ELR (cell line): ENCODE measurements around the gene TP63.

Source experiments
- DNase-seq: peaks from one replicate; pipeline ENCODE4 v3.0.0-alpha.2; 2015; ENCODE audit warnings: low read depth

The TP63 gene

DNA sequence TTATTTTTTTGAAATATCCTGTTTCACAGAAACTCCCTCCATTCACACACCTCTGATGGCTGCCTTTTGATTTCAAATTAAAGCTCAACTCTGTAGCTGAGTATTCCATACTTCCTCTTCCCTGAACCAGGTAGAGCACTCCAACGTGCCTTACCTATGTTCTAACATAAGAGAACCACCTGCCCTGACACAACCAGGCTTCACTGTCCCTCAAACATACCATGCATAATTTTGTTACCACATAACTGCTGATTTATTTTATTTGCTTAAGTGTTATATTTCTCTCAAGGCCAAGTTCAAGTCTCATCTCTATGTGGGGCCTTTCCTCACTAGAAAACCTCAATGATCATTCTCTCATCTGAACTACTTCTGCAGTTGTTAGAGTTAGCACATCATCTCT is 279.8 kb downstream of the TP63 start:
- no peak for DNase-seq

GRCh38 chr3:189914799-189915198 is 283.6 kb downstream of the TP63 start:
- DNase-seq = peak; percentile 94

DNA sequence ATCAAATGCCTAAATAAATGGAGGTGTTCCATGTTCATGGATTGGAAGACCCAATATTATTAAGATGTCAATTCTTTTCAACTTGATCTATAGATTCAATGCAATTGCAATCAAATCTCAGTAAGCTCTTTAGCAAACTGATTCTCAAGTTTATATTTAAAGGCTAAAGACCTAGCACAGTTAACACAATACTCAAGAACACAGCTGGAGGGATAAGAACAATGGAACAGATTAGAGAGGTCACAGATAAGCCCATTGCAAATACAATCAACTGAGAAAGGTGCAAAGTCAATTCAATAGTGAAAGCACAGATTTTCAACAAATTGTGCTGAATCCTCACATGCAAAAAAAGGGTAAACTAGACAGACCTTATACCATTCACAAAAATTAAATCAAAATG is 290.6 kb downstream of the TP63 start:
- DNase-seq = no peak

DNA sequence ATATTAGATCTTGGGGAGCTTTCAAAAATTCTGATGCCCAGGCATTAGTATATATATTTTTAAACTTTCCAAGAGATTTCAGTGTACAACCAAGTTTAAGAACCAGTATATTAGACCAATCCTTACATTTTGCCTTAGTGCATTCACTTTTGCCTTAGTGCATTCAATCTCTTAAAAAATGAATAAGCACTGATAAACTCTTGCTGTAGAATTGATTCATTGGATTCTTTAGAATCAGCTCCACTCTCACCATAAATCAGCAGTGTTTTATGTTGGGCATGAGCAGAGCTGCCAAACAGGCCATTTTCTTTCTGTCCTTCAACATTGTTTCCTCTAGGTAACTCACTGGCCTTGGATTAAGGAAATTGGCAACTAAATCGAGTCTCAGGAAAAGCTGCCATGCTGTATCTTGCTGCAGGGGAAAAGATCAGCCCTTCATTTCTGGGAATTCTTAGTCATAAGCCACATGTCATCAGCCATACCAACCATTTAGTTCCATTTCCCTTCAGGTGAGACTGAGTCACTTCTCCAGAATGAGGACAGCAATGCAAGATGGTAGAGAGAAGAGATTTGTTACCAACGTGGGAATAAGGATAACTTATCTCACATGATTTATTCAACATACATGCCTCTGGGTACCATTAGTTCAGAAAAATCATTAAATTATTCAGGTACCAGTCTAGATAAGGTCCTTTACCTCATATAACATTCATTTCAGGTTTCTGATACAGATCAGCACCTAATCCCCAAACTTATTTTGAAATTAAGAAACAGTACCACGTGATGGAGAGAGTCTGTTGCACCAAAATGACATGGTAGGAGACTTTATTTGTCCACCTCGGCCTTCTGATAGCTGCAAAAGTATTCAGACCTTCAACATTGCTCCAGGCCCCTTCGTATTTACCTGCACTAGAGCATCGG is 297.0 kb downstream of the TP63 start:
- DNase-seq = peak; percentile 53

GRCh38 chr3:189936201-189936945 is 305.2 kb downstream of the TP63 start:
- DNase-seq = peak; percentile 17

GRCh38 chr3:189937302-189938127 is 306.3 kb downstream of the TP63 start:
- peak; percentile 100 for DNase-seq

GRCh38 chr3:189941125-189941524 is 309.9 kb downstream of the TP63 start:
- DNase-seq = no peak

DNA sequence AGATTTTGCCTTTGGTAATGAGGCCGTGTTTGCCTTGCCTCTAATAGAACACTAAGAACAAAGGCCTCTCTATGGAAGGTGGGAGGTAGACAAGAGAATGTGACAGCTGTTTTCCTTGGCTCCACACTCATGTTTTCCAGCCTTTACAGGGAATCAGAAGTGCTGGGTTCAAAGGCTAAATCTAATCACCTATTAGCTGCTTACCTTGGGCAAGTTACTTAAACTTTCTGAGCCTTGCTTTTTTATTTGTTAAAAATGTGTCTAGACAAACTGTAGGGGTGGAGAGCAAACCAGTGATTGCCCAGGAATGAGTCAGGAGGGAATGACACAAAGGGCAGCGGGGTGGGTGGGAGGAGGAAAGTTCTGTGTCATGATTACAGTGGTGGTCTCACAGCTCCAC is 310.5 kb downstream of the TP63 start:
- DNase-seq = peak; percentile 73

- DNase-seq = no peak
These were observed 311.8 kb downstream of the TP63 start for GRCh38 chr3:189942948-189943347.

DNA sequence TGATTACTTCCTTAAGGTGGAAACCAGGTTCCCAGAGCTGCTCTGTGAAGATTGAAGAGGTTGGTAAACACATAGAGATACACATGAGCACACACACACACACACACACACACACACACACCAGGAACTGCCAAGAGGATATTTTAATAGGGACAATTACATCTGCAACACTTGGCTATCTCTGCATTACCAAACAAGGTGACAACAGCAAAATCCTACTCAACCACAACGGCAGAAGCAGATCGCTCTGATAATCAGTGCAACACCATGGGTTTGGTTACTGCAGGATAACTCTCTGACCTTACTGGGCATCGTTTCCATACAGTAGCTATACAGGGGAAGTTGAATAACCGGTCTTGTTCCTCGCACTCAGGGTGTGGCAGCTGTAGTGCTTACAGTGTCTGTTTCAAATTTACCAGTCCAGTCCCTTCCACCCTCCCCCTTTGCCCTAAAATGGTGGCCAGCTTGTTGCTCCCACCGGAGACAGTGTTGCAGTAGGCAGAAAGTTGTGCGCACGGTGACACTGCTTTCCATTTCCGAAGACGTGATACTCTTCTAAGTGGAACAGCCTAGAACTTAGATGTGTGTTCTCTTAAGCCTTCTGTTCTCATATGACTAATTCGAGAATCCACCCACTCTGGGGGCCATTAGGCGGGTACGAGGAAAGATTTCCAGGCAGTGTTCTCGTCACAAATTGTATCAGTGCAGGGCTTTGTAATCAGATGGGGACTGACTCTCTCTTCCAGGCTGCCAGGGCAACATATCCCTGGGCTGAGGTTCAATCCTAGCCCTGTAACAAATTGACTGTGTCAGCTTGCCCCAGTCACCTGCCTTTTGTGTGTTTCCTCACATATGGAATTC is 313.3 kb downstream of the TP63 start:
- DNase-seq = no peak

DNA sequence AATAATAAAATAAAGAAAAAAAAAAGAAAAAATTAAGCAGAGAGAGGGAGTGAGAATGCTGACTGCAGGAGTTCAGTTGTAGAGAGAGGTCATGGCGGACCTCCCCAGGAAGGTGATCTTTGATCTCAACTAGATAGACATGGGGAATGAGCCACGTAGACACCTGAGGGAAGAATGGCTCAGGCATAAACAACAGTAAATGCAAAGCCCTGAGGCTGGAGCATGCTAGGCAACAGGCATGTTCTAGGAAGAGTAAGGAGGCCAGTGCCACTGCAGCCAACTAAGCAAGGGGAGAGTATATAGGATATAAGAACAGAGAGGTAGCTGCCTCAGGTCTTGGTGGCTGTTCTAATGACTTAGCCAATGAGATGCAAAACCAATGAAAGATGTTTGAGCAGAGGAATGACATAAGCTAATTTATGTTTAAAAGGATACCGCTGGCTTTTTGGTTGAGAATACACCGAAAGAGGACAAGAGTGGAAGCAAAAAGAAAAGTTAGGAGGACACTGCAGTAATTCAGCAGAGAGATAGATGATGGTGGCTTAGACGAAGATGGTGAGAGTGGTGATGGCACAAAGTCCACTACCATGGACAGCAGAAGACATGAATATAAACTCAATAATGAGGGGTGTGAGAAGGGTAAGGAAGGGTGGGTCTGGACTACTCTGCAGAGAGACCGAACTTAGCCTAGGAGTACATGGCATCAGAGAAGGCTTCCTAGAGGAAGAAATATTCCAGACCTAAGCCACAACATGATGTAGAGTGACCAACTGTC is 314.9 kb downstream of the TP63 start:
- DNase-seq = no peak
